Cardiac fibroblast (primary cell): Measurements from ENCODE around the gene GK2.

ENCODE experiments used
- DNase-seq, 2 donors: peaks; one replicate each; pipeline versions ENCODE4 v3.0.0 to v3.0.0-alpha.2; 2010; ENCODE audit warnings: low read depth in 2 of 2
- H3K4me3 ChIP-seq, 2 donors: replicated peaks in 1 of 2; 1 replicate in 1 of 2; 2 replicates in 1 of 2; pipeline ENCODE4 v1.5.1; 2011; ENCODE audit warnings: low read depth in 2 of 2, low read length in 2 of 2, mild to moderate bottlenecking in 2 of 2, moderate library complexity in 1 of 2
- TF ChIP-seq, protein P1 (sequence below): IDR thresholded peaks from one replicate; pipeline ENCODE4 v1.5.1; 2011; ENCODE audit warnings: low read depth, mild to moderate bottlenecking, low read length, inconsistent platforms

GK2 gene

DNA sequence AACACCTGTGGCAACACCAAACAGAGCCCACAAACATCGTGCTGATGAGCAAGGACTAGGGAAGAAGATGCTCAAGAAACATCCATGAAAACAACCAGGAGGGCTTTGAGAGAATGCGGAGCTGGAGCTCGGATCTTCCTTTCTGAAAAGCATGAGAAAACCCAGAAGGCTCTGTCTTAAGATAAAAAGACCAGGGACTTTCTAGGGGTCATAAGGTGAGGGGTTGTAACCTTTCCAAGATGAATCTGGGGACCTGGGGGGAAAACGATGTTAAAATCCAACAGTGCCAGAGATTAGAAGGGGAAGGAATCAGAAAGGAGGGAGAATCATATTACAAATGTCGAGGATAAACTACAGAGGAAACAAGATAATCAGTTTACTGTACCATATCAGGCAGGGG, 10.1 kb downstream of the GK2 start:
- H3K4me3 ChIP-seq, result no peak overlapping the region
- TF ChIP-seq, protein P1, sequence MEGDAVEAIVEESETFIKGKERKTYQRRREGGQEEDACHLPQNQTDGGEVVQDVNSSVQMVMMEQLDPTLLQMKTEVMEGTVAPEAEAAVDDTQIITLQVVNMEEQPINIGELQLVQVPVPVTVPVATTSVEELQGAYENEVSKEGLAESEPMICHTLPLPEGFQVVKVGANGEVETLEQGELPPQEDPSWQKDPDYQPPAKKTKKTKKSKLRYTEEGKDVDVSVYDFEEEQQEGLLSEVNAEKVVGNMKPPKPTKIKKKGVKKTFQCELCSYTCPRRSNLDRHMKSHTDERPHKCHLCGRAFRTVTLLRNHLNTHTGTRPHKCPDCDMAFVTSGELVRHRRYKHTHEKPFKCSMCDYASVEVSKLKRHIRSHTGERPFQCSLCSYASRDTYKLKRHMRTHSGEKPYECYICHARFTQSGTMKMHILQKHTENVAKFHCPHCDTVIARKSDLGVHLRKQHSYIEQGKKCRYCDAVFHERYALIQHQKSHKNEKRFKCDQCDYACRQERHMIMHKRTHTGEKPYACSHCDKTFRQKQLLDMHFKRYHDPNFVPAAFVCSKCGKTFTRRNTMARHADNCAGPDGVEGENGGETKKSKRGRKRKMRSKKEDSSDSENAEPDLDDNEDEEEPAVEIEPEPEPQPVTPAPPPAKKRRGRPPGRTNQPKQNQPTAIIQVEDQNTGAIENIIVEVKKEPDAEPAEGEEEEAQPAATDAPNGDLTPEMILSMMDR, result no peak
- no peak for DNase-seq

DNA sequence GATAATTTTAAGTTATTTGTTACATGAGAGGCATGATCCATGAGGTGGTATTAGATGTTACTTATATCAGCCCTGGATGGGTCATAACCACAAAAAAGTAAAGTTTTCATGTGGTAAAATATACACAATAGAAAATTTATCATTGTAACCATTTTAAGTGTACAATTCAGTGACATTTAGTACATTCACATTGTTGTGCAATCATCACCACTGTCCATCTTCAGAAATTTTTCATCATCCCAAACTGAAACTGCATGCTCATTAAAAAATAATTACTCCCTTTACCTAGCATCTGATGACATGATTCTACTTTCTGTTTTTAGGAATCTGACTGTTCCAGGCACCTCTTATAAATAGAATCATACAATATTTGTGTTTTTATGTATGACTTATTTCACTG, 11.2 kb downstream of the GK2 start:
- no peak overlapping the region for H3K4me3 ChIP-seq
- no peak for DNase-seq
- TF ChIP-seq, protein P1, result no peak

DNA sequence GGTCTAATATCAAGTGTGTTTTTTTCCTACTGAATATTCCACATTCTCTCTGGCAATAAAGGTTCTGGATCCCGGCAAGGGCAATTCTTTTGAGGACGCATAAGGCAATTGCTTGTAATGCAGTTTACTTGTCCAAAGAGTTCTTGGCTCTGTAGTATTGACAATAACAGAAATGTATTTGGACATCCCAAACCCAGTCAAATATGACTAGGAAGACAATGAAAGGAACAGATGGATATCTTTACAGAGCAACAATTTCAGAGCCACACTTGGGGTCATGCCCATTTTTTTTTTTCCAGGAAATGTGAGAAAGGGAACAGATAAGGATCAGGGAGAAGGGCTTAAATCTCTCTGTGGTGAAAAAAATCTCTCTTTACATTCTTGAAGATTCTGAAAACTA, 12.2 kb downstream of the GK2 start:
- no peak for DNase-seq
- TF ChIP-seq, protein P1, result no peak
- H3K4me3 ChIP-seq, result no peak overlapping the region

DNA sequence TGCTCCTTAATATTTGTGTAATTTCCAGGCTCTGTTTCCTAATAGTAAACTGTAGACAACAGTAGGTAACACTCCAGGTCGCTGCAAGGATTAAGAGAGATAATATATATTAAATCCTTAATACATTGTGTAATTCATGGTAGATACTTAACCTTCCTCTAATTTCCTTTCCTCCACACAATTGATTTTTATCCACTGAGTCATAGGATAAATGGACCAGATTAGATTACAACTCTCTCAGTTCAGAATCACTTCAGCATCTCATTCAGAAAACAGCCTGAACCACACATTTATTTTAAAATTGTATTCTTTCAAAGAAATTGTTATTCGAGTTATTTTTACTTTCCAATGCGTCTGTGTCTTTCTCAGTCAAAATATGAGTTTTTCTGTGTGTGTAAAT, 17.1 kb downstream of the GK2 start:
- no peak for DNase-seq
- TF ChIP-seq, protein P1, result no peak
- no peak overlapping the region for H3K4me3 ChIP-seq

DNA sequence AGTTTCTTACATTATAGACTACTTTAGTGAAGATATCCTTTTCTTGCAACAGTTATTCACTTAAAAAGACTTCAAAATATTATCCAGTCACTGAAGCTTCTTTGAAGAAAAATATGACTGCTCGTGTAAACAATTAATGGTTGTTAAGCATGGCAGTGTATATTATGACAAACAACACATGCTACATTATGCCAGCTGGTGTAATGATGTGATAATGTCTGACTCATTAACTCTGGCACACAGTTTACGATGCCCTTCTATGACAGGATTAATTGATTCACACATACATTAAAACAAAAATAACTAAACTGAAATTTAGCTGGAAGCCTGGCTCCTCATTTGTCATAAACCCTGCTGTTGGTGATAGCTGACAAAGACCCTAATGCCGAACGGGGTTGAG, 22.4 kb downstream of the GK2 start:
- TF ChIP-seq, protein P1, result no peak
- no peak for DNase-seq
- no peak overlapping the region for H3K4me3 ChIP-seq

DNA sequence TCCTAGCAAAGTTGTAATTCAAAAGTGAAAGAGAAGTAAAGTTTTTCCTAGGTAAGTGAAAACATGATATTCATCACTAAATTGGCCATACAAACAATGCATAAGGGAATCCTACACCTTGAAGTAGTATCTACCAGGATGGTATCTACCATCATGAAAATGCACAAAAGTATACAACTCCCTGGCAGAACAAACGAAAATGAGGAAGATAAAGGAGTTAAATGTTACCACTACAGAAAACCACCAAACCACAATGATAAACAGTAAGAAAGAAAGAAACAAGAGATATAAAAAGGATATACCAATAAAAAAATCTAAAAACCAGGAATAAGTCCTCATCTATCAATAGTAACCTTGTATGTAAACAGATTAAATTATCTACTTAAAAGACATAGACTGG, 26.9 kb downstream of the GK2 start:
- TF ChIP-seq, protein P1, result no peak
- no peak for DNase-seq
- H3K4me3 ChIP-seq, result no peak overlapping the region

DNA sequence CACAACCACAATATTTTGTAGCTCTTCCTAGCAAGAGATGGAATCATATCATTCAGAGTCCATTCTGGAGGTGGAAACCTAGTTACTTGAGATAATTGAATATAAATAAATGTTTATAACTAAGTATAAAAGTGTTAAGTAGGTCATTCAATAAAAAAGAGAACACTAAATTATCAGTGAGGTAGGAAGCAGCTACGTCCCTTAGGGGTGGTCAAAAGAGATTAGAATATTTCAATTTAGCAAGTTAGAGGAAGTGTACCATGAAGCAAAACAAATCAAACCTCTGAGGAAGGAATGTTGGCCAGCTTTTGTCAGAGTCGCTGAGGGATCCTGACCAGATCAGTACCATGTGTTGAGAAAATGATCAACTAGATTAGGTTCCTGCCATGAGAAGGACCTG, 38.0 kb downstream of the GK2 start:
- DNase-seq, result no peak
- TF ChIP-seq, protein P1, result no peak
- H3K4me3 ChIP-seq, result no peak overlapping the region
